22Rv1 (cell line): ENCODE data around the gene FAM184B.

Source experiments
- ZFX ChIP-seq: fragments of 450-650 bp; IDR thresholded peaks from 2 replicates; pipeline ENCODE4 v1.6.1; 2017; ENCODE audit warnings: antibody characterized with exemption, borderline replicate concordance
- TF ChIP-seq, protein P1 (sequence below): fragments of 450-650 bp; IDR thresholded peaks from 2 replicates; pipeline ENCODE4 v1.5.1; 2017; ENCODE audit warnings: mild to moderate bottlenecking

DNA sequence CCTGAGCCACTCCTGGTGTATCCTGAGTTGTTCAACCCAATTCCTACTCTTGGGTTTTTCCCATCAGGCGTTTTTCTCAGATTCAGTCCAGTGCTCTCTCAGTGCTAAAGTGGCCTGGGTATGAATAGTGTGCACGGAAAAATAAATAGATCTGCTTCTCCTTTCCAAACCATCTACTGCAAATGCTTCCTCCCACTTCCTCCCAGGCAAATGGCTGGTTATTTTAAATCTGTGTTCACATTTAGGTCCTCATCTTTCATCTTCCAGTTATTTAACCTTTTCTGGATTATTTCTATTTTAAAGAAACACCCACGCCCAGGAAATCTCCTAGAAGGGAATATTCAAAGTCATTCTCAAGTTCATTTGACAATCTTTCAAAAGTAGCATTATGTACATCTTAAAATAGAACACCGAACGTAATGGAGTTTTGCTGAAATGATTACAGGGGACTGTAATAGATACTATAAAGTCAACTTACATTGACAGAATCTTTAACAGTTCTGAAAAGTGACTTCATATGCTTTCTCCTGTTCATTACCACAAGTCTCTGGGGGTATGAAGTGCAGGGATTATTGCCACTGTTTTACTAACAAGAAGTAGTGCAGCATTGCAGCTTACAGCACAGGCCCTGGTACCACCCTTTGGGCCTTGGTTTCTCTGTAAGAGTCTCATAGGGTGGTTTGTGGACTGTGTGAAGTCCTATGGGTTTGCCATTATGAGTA lies 100.7 kb downstream of the FAM184B start:
- TF ChIP-seq, protein P1, sequence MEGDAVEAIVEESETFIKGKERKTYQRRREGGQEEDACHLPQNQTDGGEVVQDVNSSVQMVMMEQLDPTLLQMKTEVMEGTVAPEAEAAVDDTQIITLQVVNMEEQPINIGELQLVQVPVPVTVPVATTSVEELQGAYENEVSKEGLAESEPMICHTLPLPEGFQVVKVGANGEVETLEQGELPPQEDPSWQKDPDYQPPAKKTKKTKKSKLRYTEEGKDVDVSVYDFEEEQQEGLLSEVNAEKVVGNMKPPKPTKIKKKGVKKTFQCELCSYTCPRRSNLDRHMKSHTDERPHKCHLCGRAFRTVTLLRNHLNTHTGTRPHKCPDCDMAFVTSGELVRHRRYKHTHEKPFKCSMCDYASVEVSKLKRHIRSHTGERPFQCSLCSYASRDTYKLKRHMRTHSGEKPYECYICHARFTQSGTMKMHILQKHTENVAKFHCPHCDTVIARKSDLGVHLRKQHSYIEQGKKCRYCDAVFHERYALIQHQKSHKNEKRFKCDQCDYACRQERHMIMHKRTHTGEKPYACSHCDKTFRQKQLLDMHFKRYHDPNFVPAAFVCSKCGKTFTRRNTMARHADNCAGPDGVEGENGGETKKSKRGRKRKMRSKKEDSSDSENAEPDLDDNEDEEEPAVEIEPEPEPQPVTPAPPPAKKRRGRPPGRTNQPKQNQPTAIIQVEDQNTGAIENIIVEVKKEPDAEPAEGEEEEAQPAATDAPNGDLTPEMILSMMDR = no peak
- TF ChIP-seq ZFX = no peak
